ENCODE data around the gene NDC1.
"Not testable (repeated sequence)": the region's sequence is repeated elsewhere in the genome, so short reads cannot be mapped to it uniquely, and the experiment has no call there.

The NDC1 gene

DNA sequence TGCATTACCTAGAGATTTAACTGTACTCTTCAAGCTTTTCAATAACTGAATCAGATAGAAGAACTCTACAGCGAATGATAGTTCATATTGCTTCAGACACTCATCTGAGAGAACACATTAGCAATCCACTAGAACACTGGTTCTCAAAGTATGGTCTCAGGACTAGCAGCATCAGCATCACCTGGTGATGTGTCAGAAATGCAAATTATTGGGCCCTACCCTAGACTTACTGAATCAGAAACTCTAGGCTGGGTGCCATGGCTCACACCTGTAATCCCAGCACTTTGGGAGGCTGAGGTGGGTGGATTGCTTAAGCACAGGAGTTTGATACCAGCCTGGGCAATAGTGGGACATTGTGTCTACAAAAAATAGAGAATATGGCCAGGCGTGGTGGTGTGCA, 74.2 kb downstream of the NDC1 start:
- no peak overlapping the region for H3K27ac ChIP-seq (ENCODE audit: low read length)
- DNase-seq: no peak
- peaks cover 15% of the 10 kb centered on the region for H3K4me1 ChIP-seq (ENCODE audit: low read length)
- no peaks in the 10 kb centered on the region for H3K36me3 ChIP-seq (replicated peaks; ENCODE audit: insufficient read depth, low read length)
- H4K20me1 ChIP-seq (ENCODE audit: insufficient read depth, low read length): no peaks in the 10 kb centered on the region
- no peaks in the 10 kb centered on the region for H3K9me3 ChIP-seq (replicated peaks; ENCODE audit: insufficient read depth, low read length)
- no peaks in the 10 kb centered on the region for H3K79me2 ChIP-seq (ENCODE audit: low read length)
- H2AFZ ChIP-seq (ENCODE audit: low read length): no peak overlapping the region
- no peaks in the 10 kb centered on the region for H3K9me2 ChIP-seq (replicated peaks; ENCODE audit: insufficient read depth, low read length)
- H3K9ac ChIP-seq (ENCODE audit: low read length): no peak overlapping the region
- no peak overlapping the region for H3K4me2 ChIP-seq (ENCODE audit: low read depth, low read length)
- H3F3A ChIP-seq (ENCODE audit: insufficient read depth, low read length): peaks cover 9% of the 10 kb centered on the region; the same call in 1 of the 2 replicates
- no peaks in the 10 kb centered on the region for H3K27me3 ChIP-seq (replicated peaks; ENCODE audit: insufficient read depth, low read length)
- H3K4me3 ChIP-seq (ENCODE audit: low read length): no peak overlapping the region
- TF ChIP-seq EZH2phosphoT487 (IDR thresholded peaks at IDR 0.05; ENCODE audit: low read length) (no peak), EZH2 (optimal IDR thresholded peaks at IDR 0.05; ENCODE audit: low read depth, low read length) (no peak)

DNA sequence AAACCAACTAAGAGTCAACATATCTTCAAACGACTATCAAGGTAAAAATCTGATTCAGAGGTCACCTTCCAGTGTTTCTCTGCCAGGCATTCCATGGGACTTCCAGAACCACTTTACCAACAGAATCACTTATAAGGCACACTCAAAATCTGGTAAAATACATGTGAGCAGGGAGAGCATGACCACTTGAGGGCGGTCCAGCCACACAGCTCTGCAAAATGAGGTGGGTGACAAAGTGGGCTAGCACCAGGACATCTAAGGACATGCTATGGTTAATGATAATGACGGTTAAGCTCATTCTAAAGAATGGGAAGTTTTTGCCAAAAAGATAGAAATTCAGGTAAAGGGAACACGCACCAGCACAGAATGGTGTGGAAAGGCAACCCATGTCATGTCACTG, 74.6 kb downstream of the NDC1 start:
- H3F3A ChIP-seq (ENCODE audit: insufficient read depth, low read length): peaks cover 9% of the 10 kb centered on the region; the same call in 1 of the 2 replicates
- H3K4me2 ChIP-seq (ENCODE audit: low read depth, low read length): no peak overlapping the region
- no peaks in the 10 kb centered on the region for H3K9me3 ChIP-seq (replicated peaks; ENCODE audit: insufficient read depth, low read length)
- no peaks in the 10 kb centered on the region for H4K20me1 ChIP-seq (ENCODE audit: insufficient read depth, low read length)
- H3K9me2 ChIP-seq (replicated peaks; ENCODE audit: insufficient read depth, low read length): no peaks in the 10 kb centered on the region
- no peak overlapping the region for H3K4me3 ChIP-seq (ENCODE audit: low read length)
- H3K27ac ChIP-seq (ENCODE audit: low read length): no peak overlapping the region
- no peaks in the 10 kb centered on the region for H3K27me3 ChIP-seq (replicated peaks; ENCODE audit: insufficient read depth, low read length)
- TF ChIP-seq, protein P1, sequence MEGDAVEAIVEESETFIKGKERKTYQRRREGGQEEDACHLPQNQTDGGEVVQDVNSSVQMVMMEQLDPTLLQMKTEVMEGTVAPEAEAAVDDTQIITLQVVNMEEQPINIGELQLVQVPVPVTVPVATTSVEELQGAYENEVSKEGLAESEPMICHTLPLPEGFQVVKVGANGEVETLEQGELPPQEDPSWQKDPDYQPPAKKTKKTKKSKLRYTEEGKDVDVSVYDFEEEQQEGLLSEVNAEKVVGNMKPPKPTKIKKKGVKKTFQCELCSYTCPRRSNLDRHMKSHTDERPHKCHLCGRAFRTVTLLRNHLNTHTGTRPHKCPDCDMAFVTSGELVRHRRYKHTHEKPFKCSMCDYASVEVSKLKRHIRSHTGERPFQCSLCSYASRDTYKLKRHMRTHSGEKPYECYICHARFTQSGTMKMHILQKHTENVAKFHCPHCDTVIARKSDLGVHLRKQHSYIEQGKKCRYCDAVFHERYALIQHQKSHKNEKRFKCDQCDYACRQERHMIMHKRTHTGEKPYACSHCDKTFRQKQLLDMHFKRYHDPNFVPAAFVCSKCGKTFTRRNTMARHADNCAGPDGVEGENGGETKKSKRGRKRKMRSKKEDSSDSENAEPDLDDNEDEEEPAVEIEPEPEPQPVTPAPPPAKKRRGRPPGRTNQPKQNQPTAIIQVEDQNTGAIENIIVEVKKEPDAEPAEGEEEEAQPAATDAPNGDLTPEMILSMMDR (IDR thresholded peaks at IDR 0.05; ENCODE audit: low read length): no peak
- TF ChIP-seq EZH2phosphoT487 (IDR thresholded peaks at IDR 0.05; ENCODE audit: low read length): no peak
- no peak for TF ChIP-seq EZH2 (optimal IDR thresholded peaks at IDR 0.05; ENCODE audit: low read depth, low read length)
- no peak for DNase-seq
- no peaks in the 10 kb centered on the region for H3K36me3 ChIP-seq (replicated peaks; ENCODE audit: insufficient read depth, low read length)
- no peak overlapping the region for H2AFZ ChIP-seq (ENCODE audit: low read length)
- peaks cover 15% of the 10 kb centered on the region for H3K4me1 ChIP-seq (ENCODE audit: low read length)
- no peak overlapping the region for H3K9ac ChIP-seq (ENCODE audit: low read length)
- H3K79me2 ChIP-seq (ENCODE audit: low read length): no peaks in the 10 kb centered on the region

DNA sequence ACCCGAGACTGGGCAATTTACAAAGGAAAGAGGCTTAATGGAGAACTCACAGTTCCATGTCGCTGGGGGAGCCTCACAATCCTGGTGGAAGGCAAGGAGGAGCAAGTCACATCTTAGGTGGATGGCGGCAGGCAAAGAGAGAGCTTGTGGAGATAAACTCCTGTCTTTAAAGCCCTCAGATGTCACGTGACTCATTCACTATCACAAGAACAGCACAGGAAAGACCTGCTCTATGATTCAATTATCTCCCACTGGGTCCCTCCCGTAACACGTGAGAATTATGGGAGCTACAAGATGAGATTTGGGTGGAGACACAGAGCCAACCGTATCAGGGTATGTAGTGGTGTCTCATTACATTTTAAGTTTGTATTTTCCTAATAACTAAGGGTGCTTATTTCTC, 77.6 kb downstream of the NDC1 start:
- H3F3A ChIP-seq (ENCODE audit: insufficient read depth, low read length); H2AFZ ChIP-seq (ENCODE audit: low read length); H3K36me3 ChIP-seq (replicated peaks; ENCODE audit: insufficient read depth, low read length); H3K4me1 ChIP-seq (ENCODE audit: low read length); DNase-seq; H3K9me2 ChIP-seq (replicated peaks; ENCODE audit: insufficient read depth, low read length); H4K20me1 ChIP-seq (ENCODE audit: insufficient read depth, low read length); H3K9ac ChIP-seq (ENCODE audit: low read length); H3K9me3 ChIP-seq (replicated peaks; ENCODE audit: insufficient read depth, low read length); H3K27me3 ChIP-seq (replicated peaks; ENCODE audit: insufficient read depth, low read length); H3K79me2 ChIP-seq (ENCODE audit: low read length); H3K27ac ChIP-seq (ENCODE audit: low read length); H3K4me3 ChIP-seq (ENCODE audit: low read length); H3K4me2 ChIP-seq (ENCODE audit: low read depth, low read length): not testable (repeated sequence)

DNA sequence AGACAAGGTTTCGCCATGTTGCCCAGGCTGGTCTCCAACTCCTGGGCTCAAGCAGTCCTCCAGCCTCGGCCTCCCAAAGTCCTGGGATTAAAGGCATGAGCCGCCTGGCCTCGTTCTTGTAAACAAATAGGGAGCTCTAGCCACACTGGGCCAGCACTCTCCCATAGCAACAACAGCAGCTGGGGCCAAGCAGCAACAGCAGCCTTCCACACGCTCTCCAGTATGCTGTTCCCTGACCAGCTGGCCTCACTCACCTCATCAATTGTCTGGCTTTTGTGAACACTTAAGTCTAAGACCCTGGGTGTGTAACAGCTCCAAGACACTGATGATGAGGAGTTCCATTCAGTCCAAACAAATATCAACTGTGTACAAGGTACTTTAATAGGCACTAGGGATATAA, 82.2 kb downstream of the NDC1 start:
- Histone ChIP-seq H3F3A (ENCODE audit: insufficient read depth, low read length) (no peaks in the 10 kb centered on the region), H3K36me3 (replicated peaks; ENCODE audit: insufficient read depth, low read length) (no peaks in the 10 kb centered on the region), H3K9me2 (replicated peaks; ENCODE audit: insufficient read depth, low read length) (no peaks in the 10 kb centered on the region)

More for the DNA sequence above, 82.2 kb downstream of the NDC1 start:
- Histone ChIP-seq H3K9me3 (replicated peaks; ENCODE audit: insufficient read depth, low read length) (no peaks in the 10 kb centered on the region), H3K4me2 (ENCODE audit: low read depth, low read length) (no peak overlapping the region), H3K4me1 (ENCODE audit: low read length) (no peaks in the 10 kb centered on the region), H2AFZ (ENCODE audit: low read length) (no peak overlapping the region), H3K79me2 (ENCODE audit: low read length) (no peaks in the 10 kb centered on the region), H3K27me3 (replicated peaks; ENCODE audit: insufficient read depth, low read length) (no peaks in the 10 kb centered on the region), H3K27ac (ENCODE audit: low read length) (no peak overlapping the region), H4K20me1 (ENCODE audit: insufficient read depth, low read length) (no peaks in the 10 kb centered on the region), H3K4me3 (ENCODE audit: low read length) (no peak overlapping the region), H3K9ac (ENCODE audit: low read length) (no peak overlapping the region)
- TF ChIP-seq EZH2phosphoT487 (IDR thresholded peaks at IDR 0.05; ENCODE audit: low read length): no peak
- TF ChIP-seq, protein P1 (IDR thresholded peaks at IDR 0.05; ENCODE audit: low read length): no peak
- no peak for TF ChIP-seq EZH2 (optimal IDR thresholded peaks at IDR 0.05; ENCODE audit: low read depth, low read length)
- DNase-seq: no peak
